H1 (cell line): ENCODE results near the gene PHEX.
"Not testable (repeated sequence)": the region's sequence is repeated elsewhere in the genome, so short reads cannot be mapped to it uniquely, and the experiment has no call there.

Experiments used
- CBX8 ChIP-seq: fragments of 300-800, 300-1000 bp; sonication (generic); IDR thresholded peaks from 2 replicates; pipeline ENCODE4 v1.7.1; 2016; ENCODE audit warnings: low read depth, low read length, borderline replicate concordance
- CTCF ChIP-seq, 3 experiments: IDR thresholded peaks; 1 replicate in 2 of 3; 2 replicates in 1 of 3; pipeline versions ENCODE4 v1.5.1 to v1.6.1; 2011; ENCODE audit warnings: low read length in 3 of 3, mild to moderate bottlenecking in 3 of 3, inconsistent platforms in 2 of 3, low read depth in 1 of 3, moderate library complexity in 1 of 3; ENCODE audit not compliant: insufficient read depth in 1 of 3; ENCODE audit errors: control extremely low read depth in 1 of 3
- EZH2 ChIP-seq: fragments of 200-600 bp; sonication (generic); IDR thresholded peaks from 2 replicates; pipeline ENCODE4 v1.7.1; 2012; ENCODE audit warnings: low read depth, mild to moderate bottlenecking, moderate library complexity, low read length, inconsistent platforms; ENCODE audit not compliant: severe bottlenecking
- GABPA ChIP-seq: IDR thresholded peaks from 2 replicates; pipeline ENCODE4 v1.6.1; 2011; ENCODE audit warnings: mild to moderate bottlenecking, low read length, moderate library complexity, borderline replicate concordance; ENCODE audit not compliant: insufficient read depth
- JUND ChIP-seq: IDR thresholded peaks from 2 replicates; pipeline ENCODE4 v1.6.1; 2011; ENCODE audit warnings: mild to moderate bottlenecking, improper control_type of control experiment, low read length
- POLR2AphosphoS5 ChIP-seq: IDR thresholded peaks from 2 replicates; pipeline ENCODE4 v1.6.1; 2011; ENCODE audit warnings: low read depth, low read length
- RAD21 ChIP-seq, 2 experiments: IDR thresholded peaks in 1 of 2; conservative IDR thresholded peaks in 1 of 2; 2 replicates each; pipeline ENCODE4 v1.6.1; 2011; ENCODE audit warnings: low read depth in 2 of 2, low read length in 2 of 2, improper control_type of control experiment in 1 of 2, inconsistent platforms in 1 of 2, mild to moderate bottlenecking in 1 of 2, moderate library complexity in 1 of 2
- RFX5 ChIP-seq: IDR thresholded peaks from 2 replicates; pipeline ENCODE4 v1.6.1; 2011; ENCODE audit warnings: low read depth, low read length, improper control_type of control experiment, borderline replicate concordance
- SIN3A ChIP-seq, 2 experiments: IDR thresholded peaks in 1 of 2; conservative IDR thresholded peaks in 1 of 2; 2 replicates each; pipeline ENCODE4 v1.6.1; 2011 to 2012; ENCODE audit warnings: low read length in 2 of 2, improper control_type of control experiment in 1 of 2, low read depth in 1 of 2, mild to moderate bottlenecking in 1 of 2
- SRF ChIP-seq: IDR thresholded peaks from 2 replicates; pipeline ENCODE4 v1.6.1; 2011; ENCODE audit warnings: mild to moderate bottlenecking, low read depth, low read length, moderate library complexity
- USF2 ChIP-seq: IDR thresholded peaks from 2 replicates; pipeline ENCODE4 v1.6.1; 2011; ENCODE audit warnings: low read length, improper control_type of control experiment

GRCh38 chrX:22289209-22289608, 257.1 kb downstream of the PHEX start:
- not testable (repeated sequence) for TF ChIP-seq GABPA; POLR2AphosphoS5; SIN3A (conservative IDR thresholded peaks at IDR 0.05 in 1 of 2, IDR thresholded peaks at IDR 0.05 in 1 of 2; ENCODE audit: low read depth in 1 of 2, low read length in 2 of 2); SRF; CTCF (IDR thresholded peaks at IDR 0.05; ENCODE audit: control extremely low read depth in 1 of 3, insufficient read depth in 1 of 3, low read depth in 1 of 3, low read length in 3 of 3); CBX8; USF2; RAD21 (IDR thresholded peaks at IDR 0.05 in 1 of 2, conservative IDR thresholded peaks at IDR 0.05 in 1 of 2; ENCODE audit: low read depth in 2 of 2, low read length in 2 of 2); EZH2; JUND; RFX5
